Measurements from ENCODE around the gene SYNPO.

Gene SYNPO

GRCh38 chr5:150700594-150701377 is 60.3 kb downstream of the SYNPO start, which contains the start of gene RBM22:
RBM22 (minus strand) TSS chr5:150701062; CDS start chr5:150700985, 77 bp downstream.
- DNase-seq: peak; percentile 86

- DNase-seq: peak; percentile 6
Measured at GRCh38 chr5:150703762-150704161, 63.3 kb downstream of the SYNPO start.

GRCh38 chr5:150706776-150707390 is 66.4 kb downstream of the SYNPO start:
- DNase-seq: no peak
